Chondrocyte (in vitro differentiated cells): ENCODE results near the gene NAV2. TPM values are rescaled to one million over a fixed set of nuclear protein-coding genes. Genes with fewer than 3 reads are reported as not detected.
A peak's percentile ranks its signal among the peaks of the same experiment; 100 is the strongest.

Experiments
- DNase-seq: peaks from one replicate; pipeline ENCODE4 v3.0.0; 2021; ENCODE audit warnings: mixed read lengths, low spot score
- H3K27ac Mint-ChIP-seq: one replicate; pipeline ENCODE4 v1.8.0; 2021; ENCODE audit warnings: mild to moderate bottlenecking, moderate library complexity, mixed read lengths; ENCODE audit not compliant: unreplicated experiment
- H3K27me3 Mint-ChIP-seq: 2 replicates; pipeline ENCODE4 v1.8.0; 2021; ENCODE audit warnings: low read depth, mixed read lengths
- H3K36me3 Mint-ChIP-seq: 2 replicates; pipeline ENCODE4 v1.8.0; 2021; ENCODE audit warnings: low read depth, mixed read lengths
- H3K4me1 Mint-ChIP-seq: 2 replicates; pipeline ENCODE4 v1.8.0; 2021; ENCODE audit warnings: low read depth, mild to moderate bottlenecking, mixed read lengths
- H3K4me3 Mint-ChIP-seq: one replicate; pipeline ENCODE4 v1.8.0; 2021; ENCODE audit warnings: mild to moderate bottlenecking, moderate library complexity, mixed read lengths; ENCODE audit not compliant: unreplicated experiment
- H3K9me3 Mint-ChIP-seq: 2 replicates; pipeline ENCODE4 v1.8.0; 2021; ENCODE audit warnings: low read depth, mixed read lengths
- CTCF ChIP-seq: fragments of 200-600 bp; sonication (generic); IDR thresholded peaks from 2 replicates; pipeline ENCODE4 v1.5.0; 2021; ENCODE audit warnings: antibody characterized with exemption, mild to moderate bottlenecking, moderate library complexity
- total RNA-seq: library from RNA; stranded (reverse); gene quantifications from 3 replicates; pipeline ENCODE4 v1.2.1, GENCODE V29; 2021

Gene NAV2
- total RNA-seq, 1 donor from 2014 or later: 87.0 TPM

GRCh38 chr11:20054584-20054983, 341.9 kb downstream of the NAV2 start:
- Mint-ChIP-seq H3K27ac (peak overlapping the region; percentile 46), H3K4me3 (no peak overlapping the region), H3K27me3 (no peaks in the 10 kb centered on the region), H3K9me3 (no peaks in the 10 kb centered on the region), H3K4me1 (peaks cover 69% of the 10 kb centered on the region), H3K36me3 (peaks cover 67% of the 10 kb centered on the region)
- DNase-seq: no peak
- TF ChIP-seq CTCF: no peak

- no peaks in the 10 kb centered on the region for H3K27me3 Mint-ChIP-seq
- no peak for TF ChIP-seq CTCF
- DNase-seq: no peak
- peaks cover 63% of the 10 kb centered on the region for H3K4me1 Mint-ChIP-seq
- H3K27ac Mint-ChIP-seq: peak overlapping the region; percentile 60
- H3K4me3 Mint-ChIP-seq: no peak overlapping the region
- peaks cover 66% of the 10 kb centered on the region for H3K36me3 Mint-ChIP-seq
- no peaks in the 10 kb centered on the region for H3K9me3 Mint-ChIP-seq
Observed at GRCh38 chr11:20055312-20055711, 342.7 kb downstream of the NAV2 start.

GRCh38 chr11:20056109-20056949, 343.7 kb downstream of the NAV2 start:
- Mint-ChIP-seq H3K27ac (peak overlapping the region; percentile 60), H3K9me3 (no peaks in the 10 kb centered on the region), H3K4me1 (peaks cover 57% of the 10 kb centered on the region), H3K4me3 (no peak overlapping the region), H3K36me3 (peaks cover 67% of the 10 kb centered on the region), H3K27me3 (no peaks in the 10 kb centered on the region)
- DNase-seq: no peak
- TF ChIP-seq CTCF: no peak

GRCh38 chr11:20056950-20057943, 344.6 kb downstream of the NAV2 start:
- Mint-ChIP-seq H3K9me3 (no peaks in the 10 kb centered on the region), H3K4me1 (peaks cover 49% of the 10 kb centered on the region), H3K27ac (peak overlapping the region; percentile 67), H3K36me3 (peaks cover 70% of the 10 kb centered on the region), H3K4me3 (no peak overlapping the region), H3K27me3 (no peaks in the 10 kb centered on the region)
- no peak for DNase-seq
- no peak for TF ChIP-seq CTCF

- no peak overlapping the region for H3K27ac Mint-ChIP-seq
- peaks cover 64% of the 10 kb centered on the region for H3K36me3 Mint-ChIP-seq
- H3K9me3 Mint-ChIP-seq: no peaks in the 10 kb centered on the region
- H3K4me1 Mint-ChIP-seq: peaks cover 44% of the 10 kb centered on the region
- no peak overlapping the region for H3K4me3 Mint-ChIP-seq
- no peak for TF ChIP-seq CTCF
- DNase-seq: no peak
- no peaks in the 10 kb centered on the region for H3K27me3 Mint-ChIP-seq
Observed at GRCh38 chr11:20058749-20059458, 346.3 kb downstream of the NAV2 start.
